ENCODE measurements around the gene SEMA3B. TPM values are rescaled to one million over a fixed set of nuclear protein-coding genes. Genes with fewer than 3 reads are reported as not detected.
"Not testable (repeated sequence)": the region's sequence is repeated elsewhere in the genome, so short reads cannot be mapped to it uniquely, and the experiment has no call there.

The SEMA3B gene
- total and polyA plus RNA-seq, 5 donors from 2014 or later = 1.7 TPM; not detected in 4

- Mint-ChIP-seq H3K27me3 (no peaks in the 10 kb centered on the region), H3K9me3 (no peaks in the 10 kb centered on the region), H3K36me3 (no peaks in the 10 kb centered on the region), H3K27ac (peak within 1 kb of the TSS in 1 of 3 donors; percentile 48), H3K4me3 (no peak within 1 kb of the TSS), H3K4me1 (peaks cover 0 to 31% (median 11%) of the 10 kb centered on the region in 4 donors)
- ATAC-seq (ENCODE audit: low read depth in 2 of 2) = no peak
- no peak within 1 kb of the TSS for H3K27ac ChIP-seq (ENCODE audit: insufficient read depth, low read length, poor library complexity, severe bottlenecking)
- no peaks in the 10 kb centered on the region for H3K9me3 ChIP-seq (ENCODE audit: control insufficient read depth in 2 of 2, low read length in 2 of 2)
- H3K27me3 ChIP-seq (ENCODE audit: control insufficient read depth, insufficient read depth, low read length) = no peaks in the 10 kb centered on the region
- peaks cover 20% of the 10 kb centered on the region for H3K4me1 ChIP-seq (ENCODE audit: control insufficient read depth, insufficient read depth, low read length, poor library complexity, severe bottlenecking)
- H3K4me3 ChIP-seq (ENCODE audit: low read depth, low read length) = no peak within 1 kb of the TSS
- DNase-seq = no peak
- no peaks in the 10 kb centered on the region for H3K36me3 ChIP-seq (ENCODE audit: control insufficient read depth, insufficient read depth, low read length)
Observed at GRCh38 chr3:50303013-50303815, 34.3 kb downstream of the SEMA3B start, which contains the start of gene HYAL1. Gene HYAL1 (minus strand): TSS chr3:50303574. CDS start chr3:50302956, 618 bp downstream.

- Mint-ChIP-seq H3K27me3 (no peaks in the 10 kb centered on the region), H3K4me1 (peaks cover 0 to 20% (median 5%) of the 10 kb centered on the region in 4 donors), H3K36me3 (no peaks in the 10 kb centered on the region), H3K9me3 (no peaks in the 10 kb centered on the region), H3K4me3 (no peak overlapping the region), H3K27ac (no peak overlapping the region)
- H3K36me3 ChIP-seq (ENCODE audit: control insufficient read depth, insufficient read depth, low read length) = no peaks in the 10 kb centered on the region
- no peaks in the 10 kb centered on the region for H3K9me3 ChIP-seq (ENCODE audit: control insufficient read depth in 2 of 2, low read length in 2 of 2)
- H3K27me3 ChIP-seq (ENCODE audit: control insufficient read depth, insufficient read depth, low read length) = no peaks in the 10 kb centered on the region
- peaks cover 10% of the 10 kb centered on the region for H3K4me1 ChIP-seq (ENCODE audit: control insufficient read depth, insufficient read depth, low read length, poor library complexity, severe bottlenecking)
- no peak overlapping the region for H3K4me3 ChIP-seq (ENCODE audit: low read depth, low read length)
- DNase-seq (no peak), ATAC-seq (ENCODE audit: low read depth in 2 of 2) (no peak)
- H3K27ac ChIP-seq (ENCODE audit: insufficient read depth, low read length, poor library complexity, severe bottlenecking) = no peak overlapping the region
Observed at GRCh38 chr3:50304601-50305000, 35.7 kb downstream of the SEMA3B start.

GRCh38 chr3:50312041-50312440 lies 43.1 kb downstream of the SEMA3B start:
- H3K27ac Mint-ChIP-seq; H3K4me3 Mint-ChIP-seq; DNase-seq; H3K36me3 Mint-ChIP-seq; H3K4me3 ChIP-seq (ENCODE audit: low read depth, low read length); ATAC-seq (ENCODE audit: low read depth in 2 of 2); H3K27me3 Mint-ChIP-seq; H3K27ac ChIP-seq (ENCODE audit: insufficient read depth, low read length, poor library complexity, severe bottlenecking); H3K9me3 ChIP-seq (ENCODE audit: control insufficient read depth in 2 of 2, low read length in 2 of 2); H3K9me3 Mint-ChIP-seq; H3K36me3 ChIP-seq (ENCODE audit: control insufficient read depth, insufficient read depth, low read length); H3K27me3 ChIP-seq (ENCODE audit: control insufficient read depth, insufficient read depth, low read length): not testable (repeated sequence)
- peaks cover 12% of the 10 kb centered on the region for H3K4me1 ChIP-seq (ENCODE audit: control insufficient read depth, insufficient read depth, low read length, poor library complexity, severe bottlenecking)
- H3K4me1 Mint-ChIP-seq = peaks cover 5 to 19% (median 12%) of the 10 kb centered on the region in 4 donors

- Mint-ChIP-seq H3K36me3 (peaks cover 3% of the 10 kb centered on the region), H3K9me3 (no peaks in the 10 kb centered on the region), H3K27ac (peak overlapping the region in 1 of 3 donors; percentile 12), H3K4me1 (peaks cover 5 to 31% (median 16%) of the 10 kb centered on the region in 4 donors), H3K27me3 (peaks cover 5% of the 10 kb centered on the region), H3K4me3 (no peak overlapping the region)
- DNase-seq = no peak
- H3K4me3 ChIP-seq (ENCODE audit: low read depth, low read length) = no peak overlapping the region
- no peaks in the 10 kb centered on the region for H3K36me3 ChIP-seq (ENCODE audit: control insufficient read depth, insufficient read depth, low read length)
- H3K4me1 ChIP-seq (ENCODE audit: control insufficient read depth, insufficient read depth, low read length, poor library complexity, severe bottlenecking) = peaks cover 19% of the 10 kb centered on the region
- no peak overlapping the region for H3K27ac ChIP-seq (ENCODE audit: insufficient read depth, low read length, poor library complexity, severe bottlenecking)
- H3K27me3 ChIP-seq (ENCODE audit: control insufficient read depth, insufficient read depth, low read length) = no peaks in the 10 kb centered on the region
- no peak for ATAC-seq (ENCODE audit: low read depth in 2 of 2)
- H3K9me3 ChIP-seq (ENCODE audit: control insufficient read depth in 2 of 2, low read length in 2 of 2) = no peaks in the 10 kb centered on the region
Observed at GRCh38 chr3:50314342-50314741, 45.4 kb downstream of the SEMA3B start.

- Histone ChIP-seq H3K27ac (ENCODE audit: insufficient read depth, low read length, poor library complexity, severe bottlenecking) (no peak overlapping the region), H3K4me1 (ENCODE audit: control insufficient read depth, insufficient read depth, low read length, poor library complexity, severe bottlenecking) (peaks cover 22% of the 10 kb centered on the region), H3K36me3 (ENCODE audit: control insufficient read depth, insufficient read depth, low read length) (no peaks in the 10 kb centered on the region), H3K9me3 (ENCODE audit: control insufficient read depth in 2 of 2, low read length in 2 of 2) (no peaks in the 10 kb centered on the region), H3K27me3 (ENCODE audit: control insufficient read depth, insufficient read depth, low read length) (no peaks in the 10 kb centered on the region), H3K4me3 (ENCODE audit: low read depth, low read length) (no peak overlapping the region)
- Mint-ChIP-seq H3K27ac (no peak overlapping the region), H3K27me3 (peaks cover 5% of the 10 kb centered on the region), H3K4me1 (peaks cover 5 to 36% (median 18%) of the 10 kb centered on the region in 4 donors), H3K9me3 (no peaks in the 10 kb centered on the region), H3K36me3 (peaks cover 3% of the 10 kb centered on the region), H3K4me3 (peak overlapping the region in 1 of 4 donors; percentile 71)
- DNase-seq (no peak), ATAC-seq (ENCODE audit: low read depth in 2 of 2) (no peak)
Observed at GRCh38 chr3:50314816-50315215, 45.9 kb downstream of the SEMA3B start.

GRCh38 chr3:50316657-50317242 lies 47.8 kb downstream of the SEMA3B start:
- Mint-ChIP-seq H3K4me1 (peaks cover 5 to 47% (median 21%) of the 10 kb centered on the region in 4 donors), H3K9me3 (no peaks in the 10 kb centered on the region), H3K36me3 (peaks cover 3% of the 10 kb centered on the region), H3K4me3 (peak overlapping the region; percentile 60 to 81 (median 72)), H3K27ac (peak overlapping the region; percentile 41 to 86 (median 65)), H3K27me3 (peaks cover 5% of the 10 kb centered on the region)
- ATAC-seq (ENCODE audit: low read depth in 2 of 2) (peak; percentile 60 to 70), DNase-seq (peak; percentile 51 to 68 (median 55))
- H3K27me3 ChIP-seq (ENCODE audit: control insufficient read depth, insufficient read depth, low read length) = no peaks in the 10 kb centered on the region
- H3K27ac ChIP-seq (ENCODE audit: insufficient read depth, low read length, poor library complexity, severe bottlenecking) = peak overlapping the region; percentile 62
- peaks cover 36% of the 10 kb centered on the region for H3K4me1 ChIP-seq (ENCODE audit: control insufficient read depth, insufficient read depth, low read length, poor library complexity, severe bottlenecking)
- H3K9me3 ChIP-seq (ENCODE audit: control insufficient read depth in 2 of 2, low read length in 2 of 2) = no peaks in the 10 kb centered on the region
- no peaks in the 10 kb centered on the region for H3K36me3 ChIP-seq (ENCODE audit: control insufficient read depth, insufficient read depth, low read length)
- peak overlapping the region; percentile 44 for H3K4me3 ChIP-seq (ENCODE audit: low read depth, low read length)

- Histone ChIP-seq H3K27ac (ENCODE audit: insufficient read depth, low read length, poor library complexity, severe bottlenecking) (peak overlapping the region; percentile 62), H3K36me3 (ENCODE audit: control insufficient read depth, insufficient read depth, low read length) (no peaks in the 10 kb centered on the region), H3K4me3 (ENCODE audit: low read depth, low read length) (no peak overlapping the region), H3K4me1 (ENCODE audit: control insufficient read depth, insufficient read depth, low read length, poor library complexity, severe bottlenecking) (peaks cover 41% of the 10 kb centered on the region), H3K27me3 (ENCODE audit: control insufficient read depth, insufficient read depth, low read length) (no peaks in the 10 kb centered on the region), H3K9me3 (ENCODE audit: control insufficient read depth in 2 of 2, low read length in 2 of 2) (no peaks in the 10 kb centered on the region)
- H3K4me1 Mint-ChIP-seq = peaks cover 5 to 47% (median 21%) of the 10 kb centered on the region in 4 donors
- H3K9me3 Mint-ChIP-seq = no peaks in the 10 kb centered on the region
- peak overlapping the region in 2 of 4 donors; percentile 60 to 73 for H3K4me3 Mint-ChIP-seq
- H3K27me3 Mint-ChIP-seq = peaks cover 5% of the 10 kb centered on the region
- peaks cover 3% of the 10 kb centered on the region for H3K36me3 Mint-ChIP-seq
- DNase-seq (no peak), ATAC-seq (ENCODE audit: low read depth in 2 of 2) (no peak)
- peak overlapping the region in 1 of 3 donors; percentile 86 for H3K27ac Mint-ChIP-seq
Observed at GRCh38 chr3:50317300-50317699, 48.4 kb downstream of the SEMA3B start.

Measured in CD4-positive, CD25-positive, alpha-beta regulatory T cell (primary cell).